Nephron (organoid): ENCODE measurements around the gene FAM170B.

Source experiments
- H3K27ac Mint-ChIP-seq, 3 experiments: 2 replicates each; pipeline ENCODE4 v1.8.0; 2020; ENCODE audit warnings: mixed read lengths in 3 of 3, mild to moderate bottlenecking in 2 of 3, moderate library complexity in 1 of 3
- H3K27me3 Mint-ChIP-seq: 2 replicates; pipeline ENCODE4 v1.8.0; 2021; ENCODE audit warnings: low read depth, mild to moderate bottlenecking, moderate library complexity, mixed read lengths
- H3K36me3 Mint-ChIP-seq: 2 replicates; pipeline ENCODE4 v1.8.0; 2020; ENCODE audit warnings: low read depth, mixed read lengths
- H3K4me1 Mint-ChIP-seq: 2 replicates; pipeline ENCODE4 v1.8.0; 2020; ENCODE audit warnings: mixed read lengths
- H3K4me3 Mint-ChIP-seq, 3 experiments: 2 replicates each; pipeline ENCODE4 v1.8.0; 2020; ENCODE audit warnings: mild to moderate bottlenecking in 3 of 3, mixed read lengths in 3 of 3, moderate library complexity in 2 of 3
- H3K9me3 Mint-ChIP-seq: 2 replicates; pipeline ENCODE4 v1.8.0; 2020; ENCODE audit warnings: mixed read lengths
- TF ChIP-seq, protein P1 (sequence below), 3 experiments: fragments of 200-600 bp; sonication (generic); IDR thresholded peaks; one replicate each; pipeline ENCODE4 v1.5.0; 2021; ENCODE audit warnings: antibody characterized with exemption in 3 of 3; ENCODE audit not compliant: unreplicated experiment in 3 of 3

Gene FAM170B

DNA sequence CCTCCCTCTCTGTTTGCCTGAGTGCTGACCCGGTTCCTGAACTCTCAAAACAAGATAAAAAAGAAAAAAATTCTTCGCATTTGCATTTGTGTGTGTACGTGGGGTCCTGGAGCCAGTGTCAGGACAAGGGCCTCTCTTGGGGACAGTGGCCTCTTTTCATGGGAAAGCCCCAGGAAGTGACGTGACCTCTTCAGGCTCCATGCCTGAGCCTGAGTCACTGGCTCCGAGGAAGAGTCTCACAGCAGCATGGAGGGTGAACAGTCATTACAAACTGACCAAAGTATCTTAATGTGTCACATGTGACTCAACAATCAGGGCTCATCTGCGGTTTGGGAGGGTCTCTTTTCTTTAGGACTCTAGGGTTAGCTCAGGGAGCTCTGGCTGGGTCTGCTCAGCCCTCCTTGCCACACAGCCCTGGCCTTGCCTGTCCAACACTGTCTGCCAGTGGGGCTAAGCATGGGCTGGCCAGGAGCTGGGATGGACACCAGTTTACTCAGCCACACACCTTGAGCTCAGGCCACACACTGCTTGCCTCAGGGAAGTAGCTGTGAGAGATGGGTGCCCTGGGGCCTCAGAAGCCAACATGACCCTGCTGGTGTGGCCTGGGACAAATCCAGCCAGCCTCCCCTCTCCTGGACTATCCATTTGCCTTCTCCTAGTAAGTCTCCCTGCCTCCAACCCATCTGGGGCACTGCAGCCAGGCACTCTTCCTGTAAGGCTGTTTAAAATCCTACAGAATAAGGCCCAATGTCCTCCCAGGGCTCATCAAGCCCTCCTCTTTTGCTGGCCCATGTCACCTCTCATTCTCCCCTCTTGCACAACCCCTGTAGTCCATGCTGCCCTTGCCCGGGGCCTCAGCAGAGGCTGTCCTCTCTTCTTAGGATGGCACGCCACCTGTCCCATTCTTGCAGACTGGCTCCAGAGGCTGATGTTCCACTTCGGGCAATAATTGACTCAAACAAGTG lies 43.9 kb upstream of the FAM170B start:
- Mint-ChIP-seq H3K27ac (peak overlapping the region in 1 of 3 experiments; percentile 49), H3K4me3 (no peak overlapping the region), H3K36me3 (no peaks in the 10 kb centered on the region), H3K9me3 (no peaks in the 10 kb centered on the region), H3K27me3 (peaks cover 8% of the 10 kb centered on the region), H3K4me1 (peaks cover 5% of the 10 kb centered on the region)
- TF ChIP-seq, protein P1, sequence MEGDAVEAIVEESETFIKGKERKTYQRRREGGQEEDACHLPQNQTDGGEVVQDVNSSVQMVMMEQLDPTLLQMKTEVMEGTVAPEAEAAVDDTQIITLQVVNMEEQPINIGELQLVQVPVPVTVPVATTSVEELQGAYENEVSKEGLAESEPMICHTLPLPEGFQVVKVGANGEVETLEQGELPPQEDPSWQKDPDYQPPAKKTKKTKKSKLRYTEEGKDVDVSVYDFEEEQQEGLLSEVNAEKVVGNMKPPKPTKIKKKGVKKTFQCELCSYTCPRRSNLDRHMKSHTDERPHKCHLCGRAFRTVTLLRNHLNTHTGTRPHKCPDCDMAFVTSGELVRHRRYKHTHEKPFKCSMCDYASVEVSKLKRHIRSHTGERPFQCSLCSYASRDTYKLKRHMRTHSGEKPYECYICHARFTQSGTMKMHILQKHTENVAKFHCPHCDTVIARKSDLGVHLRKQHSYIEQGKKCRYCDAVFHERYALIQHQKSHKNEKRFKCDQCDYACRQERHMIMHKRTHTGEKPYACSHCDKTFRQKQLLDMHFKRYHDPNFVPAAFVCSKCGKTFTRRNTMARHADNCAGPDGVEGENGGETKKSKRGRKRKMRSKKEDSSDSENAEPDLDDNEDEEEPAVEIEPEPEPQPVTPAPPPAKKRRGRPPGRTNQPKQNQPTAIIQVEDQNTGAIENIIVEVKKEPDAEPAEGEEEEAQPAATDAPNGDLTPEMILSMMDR (IDR thresholded peaks at IDR 0.05; ENCODE audit: unreplicated experiment in 3 of 3): no peak

DNA sequence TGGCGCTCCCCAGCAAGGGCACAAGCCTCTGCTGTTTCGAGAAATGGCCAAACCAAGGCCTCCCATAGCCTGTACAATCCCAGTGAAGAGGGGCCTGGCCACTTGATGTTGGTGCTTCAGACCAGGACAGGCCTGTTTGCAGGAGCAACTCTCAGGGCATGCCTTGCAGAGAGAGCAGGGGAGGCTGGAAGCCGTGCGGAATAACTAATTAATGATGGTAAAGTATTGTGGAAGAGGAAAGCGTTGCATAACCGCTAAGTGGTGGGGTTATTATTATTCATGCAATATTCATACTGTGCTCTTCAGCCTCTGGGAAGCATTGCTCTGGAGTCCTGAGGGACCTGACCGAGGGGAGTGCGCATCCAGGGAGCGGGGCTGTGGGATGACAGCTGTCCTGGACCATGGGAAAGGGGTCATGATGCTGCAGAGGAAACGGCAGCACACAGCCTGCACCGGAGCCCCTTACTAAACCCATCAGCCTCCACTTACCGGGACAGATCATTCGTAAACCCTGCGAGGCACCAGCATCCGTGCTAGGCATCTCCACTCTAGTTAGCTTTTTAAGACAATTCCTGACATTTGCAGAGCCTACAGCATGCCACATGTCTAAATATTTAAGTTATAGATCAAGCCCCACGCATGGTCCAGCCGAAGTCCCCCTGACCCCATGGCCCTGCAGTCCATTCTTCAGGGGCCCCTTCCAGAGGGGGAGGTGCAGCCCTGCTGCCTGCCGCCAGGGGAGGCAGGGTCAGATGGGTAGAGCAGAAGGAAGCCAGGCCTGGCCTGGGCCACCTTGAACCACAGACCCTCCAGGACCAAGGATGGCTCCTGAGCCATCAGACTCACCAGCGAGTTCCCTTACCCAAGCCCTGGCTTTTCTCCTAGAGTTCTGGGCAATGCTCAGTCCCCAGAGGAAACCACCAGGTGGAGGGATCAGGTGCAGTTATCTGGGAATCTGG lies 42.8 kb upstream of the FAM170B start:
- no peaks in the 10 kb centered on the region for H3K36me3 Mint-ChIP-seq
- H3K4me3 Mint-ChIP-seq: no peak overlapping the region
- TF ChIP-seq, protein P1 (IDR thresholded peaks at IDR 0.05; ENCODE audit: unreplicated experiment in 3 of 3): no peak
- H3K4me1 Mint-ChIP-seq: peaks cover 6% of the 10 kb centered on the region
- H3K27ac Mint-ChIP-seq: no peak overlapping the region
- H3K27me3 Mint-ChIP-seq: peaks cover 8% of the 10 kb centered on the region
- no peaks in the 10 kb centered on the region for H3K9me3 Mint-ChIP-seq

DNA sequence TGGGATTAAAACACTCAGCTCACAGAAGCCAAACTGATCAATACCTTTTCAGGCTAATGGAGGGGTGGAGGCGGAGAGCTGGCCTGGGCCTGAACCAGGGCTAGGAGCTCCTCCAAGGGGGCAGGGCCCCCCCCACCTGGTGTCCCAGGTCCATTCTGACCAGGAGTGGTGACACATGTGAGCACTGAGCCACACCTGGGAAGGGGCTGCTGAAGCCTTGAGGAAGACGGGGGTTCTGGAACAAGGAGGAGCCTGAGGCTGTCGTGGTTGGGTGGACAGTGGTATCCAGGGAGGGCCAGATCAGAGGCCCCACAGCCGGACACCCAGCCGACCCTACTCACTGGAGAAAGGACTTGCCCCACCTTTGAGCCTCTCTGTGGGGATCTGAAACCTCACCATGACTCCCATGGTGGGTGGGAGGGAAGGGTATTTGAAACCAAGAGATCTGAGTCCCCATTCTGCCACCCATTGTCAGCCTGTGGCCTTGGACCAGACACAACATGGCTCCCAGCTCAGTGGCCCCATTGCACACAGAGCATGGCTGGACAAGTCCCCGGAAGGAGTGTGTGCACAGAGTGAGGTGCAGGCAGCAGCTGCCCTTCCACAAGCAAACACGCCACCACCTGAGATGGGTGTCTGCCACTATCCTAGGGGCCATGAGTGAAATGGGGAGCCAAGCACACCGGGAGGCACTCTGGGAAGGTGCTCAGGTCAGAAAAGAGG lies 41.9 kb upstream of the FAM170B start:
- TF ChIP-seq, protein P1 (IDR thresholded peaks at IDR 0.05; ENCODE audit: unreplicated experiment in 3 of 3): no peak
- Mint-ChIP-seq H3K4me1 (peaks cover 7% of the 10 kb centered on the region), H3K9me3 (no peaks in the 10 kb centered on the region), H3K27me3 (peaks cover 8% of the 10 kb centered on the region), H3K4me3 (no peak overlapping the region), H3K36me3 (no peaks in the 10 kb centered on the region), H3K27ac (no peak overlapping the region)

DNA sequence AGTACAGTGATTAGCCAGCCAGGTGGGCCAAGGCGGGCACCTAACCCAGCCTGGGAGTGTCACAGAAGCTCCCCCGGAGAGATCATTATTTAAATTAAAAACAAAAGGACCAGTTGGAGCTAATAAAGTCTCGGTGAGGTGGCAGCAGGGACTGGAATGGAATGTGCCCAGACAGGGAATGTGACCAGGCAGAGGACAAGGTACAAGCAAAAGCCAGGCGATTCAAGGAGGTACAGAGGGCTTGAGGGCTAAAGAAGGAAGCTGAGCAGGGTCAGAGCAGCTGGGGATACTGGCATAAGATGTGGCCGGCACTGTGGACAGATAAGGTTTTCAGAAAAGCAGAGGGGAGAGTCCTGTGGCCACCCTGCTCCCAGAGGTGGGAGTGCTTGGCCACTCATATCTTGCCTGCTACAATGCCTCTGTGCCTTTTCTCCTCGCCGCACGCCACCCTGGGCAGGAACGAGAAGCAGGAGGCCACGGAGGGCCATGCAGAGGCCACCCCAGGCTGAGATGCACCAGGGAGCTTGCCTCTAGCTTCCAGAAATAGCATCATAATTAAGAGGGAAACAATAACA lies 41.2 kb upstream of the FAM170B start:
- TF ChIP-seq, protein P1 (IDR thresholded peaks at IDR 0.05; ENCODE audit: unreplicated experiment in 3 of 3): no peak
- Mint-ChIP-seq H3K4me1 (peaks cover 7% of the 10 kb centered on the region), H3K27ac (no peak overlapping the region), H3K27me3 (peaks cover 4% of the 10 kb centered on the region), H3K36me3 (no peaks in the 10 kb centered on the region), H3K4me3 (no peak overlapping the region), H3K9me3 (no peaks in the 10 kb centered on the region)

DNA sequence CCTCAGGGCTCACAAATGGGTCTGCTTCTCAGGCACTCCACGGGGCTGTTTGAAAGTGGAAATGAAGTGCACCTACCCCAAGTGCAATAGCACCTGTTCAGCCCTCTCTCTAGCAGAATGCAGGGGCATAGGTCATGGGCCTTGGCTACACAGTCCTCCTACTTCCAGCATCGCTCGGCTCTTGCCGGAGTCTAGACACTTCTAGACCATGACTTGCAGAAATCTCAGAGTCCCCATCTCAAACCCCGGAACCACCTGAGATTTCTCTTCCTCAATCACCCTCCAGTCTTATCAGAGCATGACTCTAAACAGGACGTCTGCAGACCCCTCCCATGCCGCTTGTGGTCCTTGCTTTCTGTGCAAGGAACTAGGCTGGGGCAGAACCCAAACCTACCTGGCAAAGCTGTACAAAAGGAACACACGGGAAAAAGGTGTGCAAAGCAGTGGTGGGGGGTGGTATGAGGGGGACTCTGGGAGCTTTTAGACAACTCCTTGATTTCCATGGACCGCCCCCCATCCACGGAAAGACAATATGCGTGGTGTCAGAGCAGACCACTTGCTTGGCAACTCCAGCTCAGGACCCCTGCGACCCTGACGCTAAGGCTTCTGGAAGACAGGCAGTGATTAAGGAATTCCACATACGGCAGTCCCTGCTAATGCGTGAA lies 40.6 kb upstream of the FAM170B start:
- Mint-ChIP-seq H3K4me1 (peaks cover 7% of the 10 kb centered on the region), H3K27ac (no peak overlapping the region), H3K4me3 (no peak overlapping the region), H3K36me3 (no peaks in the 10 kb centered on the region), H3K9me3 (no peaks in the 10 kb centered on the region), H3K27me3 (peaks cover 3% of the 10 kb centered on the region)
- TF ChIP-seq, protein P1 (IDR thresholded peaks at IDR 0.05; ENCODE audit: unreplicated experiment in 3 of 3): no peak
